ENCODE results near the gene IL34. TPM values are rescaled to one million over a fixed set of nuclear protein-coding genes. Genes with fewer than 3 reads are reported as not detected.

The IL34 gene
- total RNA-seq, 3 donors from 2014 or later (not counting 1 experiment from before 2014, with no cell fraction given) = 0.48 to 0.54 TPM; not detected in 1

DNA sequence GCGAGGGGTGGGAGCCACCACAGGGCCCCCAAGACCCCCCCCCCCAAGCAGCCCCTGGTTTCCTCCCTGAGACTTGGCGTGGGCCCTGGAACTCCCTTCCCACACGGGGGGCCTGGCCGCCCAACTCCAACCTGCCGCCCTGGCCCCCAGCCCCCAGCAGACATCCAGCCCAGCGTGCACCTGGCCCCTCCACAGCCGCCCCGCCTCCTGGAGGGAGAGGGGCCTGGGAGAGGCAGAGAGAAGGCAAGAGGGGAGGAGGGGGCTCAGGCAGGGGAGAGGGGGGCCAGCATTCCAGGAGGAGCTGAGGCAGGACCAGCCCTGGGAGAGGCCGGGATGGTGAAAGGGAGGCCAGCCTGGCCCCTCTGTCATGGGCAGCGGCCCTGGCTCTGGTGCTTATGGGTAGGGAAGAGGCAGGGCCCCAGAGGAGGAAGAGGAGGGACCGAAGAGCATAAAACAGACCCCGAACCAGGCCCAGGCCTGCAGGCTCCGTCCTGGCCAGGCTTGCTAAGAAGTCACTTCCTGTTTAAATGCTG, 16.7 kb downstream of the IL34 start:
- Mint-ChIP-seq H3K27ac (no peak overlapping the region), H3K9me3 (no peaks in the 10 kb centered on the region), H3K4me3 (no peak overlapping the region), H3K4me1 (no peaks in the 10 kb centered on the region), H3K27me3 (ENCODE audit: low read depth in 2 of 2) (no peaks in the 10 kb centered on the region), H3K36me3 (no peaks in the 10 kb centered on the region)
- Histone ChIP-seq H3K27me3 (ENCODE audit: control insufficient read depth, insufficient read depth, low read length) (no peaks in the 10 kb centered on the region), H3K4me3 (ENCODE audit: low read length) (no peak overlapping the region), H3K36me3 (ENCODE audit: control insufficient read depth, insufficient read depth, low read length) (no peaks in the 10 kb centered on the region), H3K4me1 (ENCODE audit: control insufficient read depth, insufficient read depth, low read length) (no peaks in the 10 kb centered on the region), H3K27ac (ENCODE audit: low read length) (no peak overlapping the region), H3K9me3 (ENCODE audit: control insufficient read depth, insufficient read depth, low read length) (no peaks in the 10 kb centered on the region)
- no peak for ATAC-seq
- intact Hi-C loops (cut with micrococcal nuclease) = no loop called here
- 92% methylated on average over 11 of the region's 13 CpGs for WGBS (ENCODE audit: insufficient coverage)
- TF ChIP-seq, protein P1, sequence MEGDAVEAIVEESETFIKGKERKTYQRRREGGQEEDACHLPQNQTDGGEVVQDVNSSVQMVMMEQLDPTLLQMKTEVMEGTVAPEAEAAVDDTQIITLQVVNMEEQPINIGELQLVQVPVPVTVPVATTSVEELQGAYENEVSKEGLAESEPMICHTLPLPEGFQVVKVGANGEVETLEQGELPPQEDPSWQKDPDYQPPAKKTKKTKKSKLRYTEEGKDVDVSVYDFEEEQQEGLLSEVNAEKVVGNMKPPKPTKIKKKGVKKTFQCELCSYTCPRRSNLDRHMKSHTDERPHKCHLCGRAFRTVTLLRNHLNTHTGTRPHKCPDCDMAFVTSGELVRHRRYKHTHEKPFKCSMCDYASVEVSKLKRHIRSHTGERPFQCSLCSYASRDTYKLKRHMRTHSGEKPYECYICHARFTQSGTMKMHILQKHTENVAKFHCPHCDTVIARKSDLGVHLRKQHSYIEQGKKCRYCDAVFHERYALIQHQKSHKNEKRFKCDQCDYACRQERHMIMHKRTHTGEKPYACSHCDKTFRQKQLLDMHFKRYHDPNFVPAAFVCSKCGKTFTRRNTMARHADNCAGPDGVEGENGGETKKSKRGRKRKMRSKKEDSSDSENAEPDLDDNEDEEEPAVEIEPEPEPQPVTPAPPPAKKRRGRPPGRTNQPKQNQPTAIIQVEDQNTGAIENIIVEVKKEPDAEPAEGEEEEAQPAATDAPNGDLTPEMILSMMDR (IDR thresholded peaks at IDR 0.05) = no peak
- DNase-seq = no peak

DNA sequence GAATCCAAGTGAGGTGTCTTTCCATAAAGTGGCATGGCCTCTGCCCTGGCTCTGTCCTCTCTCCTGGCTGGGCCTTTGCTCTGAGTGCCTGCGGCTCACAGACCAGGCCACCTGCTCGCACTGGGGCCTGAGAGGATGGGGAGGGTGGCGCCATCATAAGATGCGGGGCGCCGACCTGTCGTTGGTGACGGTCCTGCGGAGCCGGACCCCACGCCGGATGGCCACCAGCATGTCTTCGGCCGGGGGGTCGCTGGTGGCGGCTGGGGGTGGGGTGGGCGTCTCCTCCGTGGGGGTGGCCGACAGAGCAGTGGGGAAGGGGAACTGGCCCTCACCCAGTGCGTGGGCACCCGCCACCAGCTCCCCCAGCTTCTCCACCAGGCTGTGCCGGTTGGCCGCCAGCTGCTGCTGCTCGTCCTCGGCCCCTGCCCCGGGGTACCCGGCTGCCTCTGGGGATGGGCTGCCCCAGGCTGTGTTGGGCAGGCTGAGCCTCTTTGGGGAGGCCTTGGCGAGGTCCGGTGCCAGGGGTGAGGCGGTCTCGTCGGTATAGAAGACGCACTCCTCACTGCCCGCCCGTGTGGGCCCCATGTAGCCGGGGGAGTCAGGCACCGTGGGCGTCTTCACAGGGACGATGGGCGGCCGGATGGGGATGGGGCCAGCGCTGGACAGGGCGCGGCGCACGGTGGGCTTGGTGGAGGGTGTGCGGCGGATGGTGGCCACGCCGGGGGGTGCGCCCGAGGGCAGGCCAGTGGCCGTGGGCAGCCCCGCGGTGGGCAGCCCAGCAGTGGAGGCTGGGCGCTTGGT, 17.4 kb downstream of the IL34 start:
- intact Hi-C loops (cut with micrococcal nuclease) = no loop called here
- Mint-ChIP-seq H3K27me3 (ENCODE audit: low read depth in 2 of 2) (no peaks in the 10 kb centered on the region), H3K4me1 (no peaks in the 10 kb centered on the region), H3K9me3 (no peaks in the 10 kb centered on the region), H3K27ac (no peak overlapping the region), H3K4me3 (no peak overlapping the region), H3K36me3 (no peaks in the 10 kb centered on the region)
- Histone ChIP-seq H3K9me3 (ENCODE audit: control insufficient read depth, insufficient read depth, low read length) (no peaks in the 10 kb centered on the region), H3K4me3 (ENCODE audit: low read length) (no peak overlapping the region), H3K36me3 (ENCODE audit: control insufficient read depth, insufficient read depth, low read length) (no peaks in the 10 kb centered on the region), H3K27me3 (ENCODE audit: control insufficient read depth, insufficient read depth, low read length) (no peaks in the 10 kb centered on the region), H3K27ac (ENCODE audit: low read length) (no peak overlapping the region), H3K4me1 (ENCODE audit: control insufficient read depth, insufficient read depth, low read length) (no peaks in the 10 kb centered on the region)
- 96% methylated on average over 56 of the region's 56 CpGs for WGBS (ENCODE audit: insufficient coverage)
- TF ChIP-seq, protein P1 (IDR thresholded peaks at IDR 0.05) = no peak
- DNase-seq (no peak), ATAC-seq (no peak)

DNA sequence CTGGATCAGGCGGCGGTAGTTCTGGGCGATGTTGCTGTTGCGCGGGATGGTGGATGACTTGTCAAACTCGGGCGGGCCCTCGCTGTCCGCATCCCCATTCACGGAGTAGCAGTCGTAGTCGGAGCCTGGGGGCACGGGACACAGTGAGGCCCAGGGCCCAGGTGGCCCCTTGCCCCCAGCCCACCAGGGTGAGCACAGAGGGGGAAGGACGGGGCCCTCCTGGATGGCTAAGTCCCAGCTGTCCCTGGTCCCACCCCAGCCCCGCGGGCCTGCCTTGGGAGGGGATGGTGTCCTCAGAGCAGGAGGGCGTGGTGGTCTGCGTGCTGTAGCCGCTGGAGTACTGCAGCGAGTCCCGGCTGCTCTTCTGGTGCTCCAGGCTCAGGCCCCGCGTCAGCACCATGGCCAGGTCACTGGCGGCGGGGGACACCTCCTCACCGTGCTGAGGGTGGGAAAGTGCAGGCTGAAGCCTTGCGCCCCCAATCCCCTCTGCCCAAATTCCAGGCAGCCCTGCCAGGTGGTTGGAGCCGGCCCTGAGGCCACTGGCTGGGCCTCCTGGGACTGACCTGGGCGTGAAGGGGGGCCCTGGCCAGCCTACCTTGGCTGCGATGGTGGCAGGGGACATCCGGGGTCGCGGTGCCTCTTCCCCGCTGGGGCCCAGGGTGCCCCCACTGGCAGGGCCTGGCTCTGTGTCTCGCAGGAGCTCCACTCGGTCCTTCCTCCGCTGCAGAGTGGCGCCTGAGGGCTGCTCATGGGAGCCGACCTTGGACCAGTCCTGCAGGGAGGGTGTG, 18.2 kb downstream of the IL34 start:
- Mint-ChIP-seq H3K27ac (no peak overlapping the region), H3K4me3 (no peak overlapping the region), H3K36me3 (no peaks in the 10 kb centered on the region), H3K4me1 (no peaks in the 10 kb centered on the region), H3K27me3 (ENCODE audit: low read depth in 2 of 2) (no peaks in the 10 kb centered on the region), H3K9me3 (no peaks in the 10 kb centered on the region)
- 96% methylated on average over 39 of the region's 39 CpGs for WGBS (ENCODE audit: insufficient coverage)
- DNase-seq (no peak), ATAC-seq (no peak)
- H3K27me3 ChIP-seq (ENCODE audit: control insufficient read depth, insufficient read depth, low read length) = no peaks in the 10 kb centered on the region
- intact Hi-C loops (cut with micrococcal nuclease) = no loop called here
- TF ChIP-seq, protein P1 (IDR thresholded peaks at IDR 0.05) = no peak
- no peaks in the 10 kb centered on the region for H3K9me3 ChIP-seq (ENCODE audit: control insufficient read depth, insufficient read depth, low read length)
- H3K4me3 ChIP-seq (ENCODE audit: low read length) = no peak overlapping the region
- H3K27ac ChIP-seq (ENCODE audit: low read length) = no peak overlapping the region
- H3K36me3 ChIP-seq (ENCODE audit: control insufficient read depth, insufficient read depth, low read length) = no peaks in the 10 kb centered on the region
- no peaks in the 10 kb centered on the region for H3K4me1 ChIP-seq (ENCODE audit: control insufficient read depth, insufficient read depth, low read length)

All from natural killer cell (primary cell).